Stomach (tissue), 9 donors: ENCODE measurements around the gene TET3. TPM values are rescaled to one million over a fixed set of nuclear protein-coding genes. Genes with fewer than 3 reads are reported as not detected.

Source experiments
- DNase-seq, 2 donors: peaks; one replicate each; pipeline versions ENCODE4 v3.0.0 to v3.0.0-alpha.2; 2013 to 2019
- H3K27ac ChIP-seq, 5 donors: fragments of 200-600 bp in 4 of 5; sonication (generic) in 4 of 5; one replicate each; pipeline ENCODE4 v1.5.1; 2013 to 2019; ENCODE audit warnings: mild to moderate bottlenecking in 1 of 5, moderate library complexity in 1 of 5
- H3K27me3 ChIP-seq, 3 donors: fragments of 200-600 bp; sonication (generic); one replicate each; pipeline ENCODE4 v1.5.1; 2017 to 2019; ENCODE audit warnings: mixed run types in 1 of 3
- H3K36me3 ChIP-seq, 4 donors: fragments of 200-600 bp; sonication (generic); 1 replicate in 3 of 4; 2 replicates in 1 of 4; pipeline ENCODE4 v1.5.1; 2016 to 2019
- H3K4me1 ChIP-seq, 4 donors: fragments of 200-600 bp; sonication (generic); one replicate each; pipeline ENCODE4 v1.5.1; 2016 to 2019
- H3K4me3 ChIP-seq, 4 donors: fragments of 200-600 bp; sonication (generic) in 3 of 4; one replicate each; pipeline ENCODE4 v1.5.1; 2016 to 2019; ENCODE audit warnings: mild to moderate bottlenecking in 1 of 4
- H3K9me3 ChIP-seq, 4 donors: fragments of 200-600 bp; sonication (generic); one replicate each; pipeline ENCODE4 v1.5.1; 2016 to 2019
- CTCF ChIP-seq, 7 experiments: fragments of 450-650 bp in 4 of 7; fragments of 200-600 bp in 3 of 7; sonication (generic) in 3 of 7; IDR thresholded peaks; one replicate each; pipeline ENCODE4 v1.5.1; 2016 to 2019; ENCODE audit warnings: antibody characterized with exemption in 7 of 7, control low read depth in 2 of 7, mild to moderate bottlenecking in 1 of 7
- EP300 ChIP-seq: sonication (generic); formaldehyde crosslinking; IDR thresholded peaks from one replicate; pipeline ENCODE4 v1.6.1; 2017; ENCODE audit warnings: antibody characterized with exemption
- POLR2A ChIP-seq, 4 donors: fragments of 450-650 bp; IDR thresholded peaks; one replicate each; pipeline ENCODE4 v1.6.1; 2016; ENCODE audit warnings: antibody characterized with exemption in 4 of 4, control low read depth in 2 of 4, mild to moderate bottlenecking in 1 of 4, moderate library complexity in 1 of 4
- POLR2AphosphoS5 ChIP-seq, 3 donors: sonication (generic); formaldehyde crosslinking; IDR thresholded peaks; one replicate each; pipeline ENCODE4 v1.6.1; 2016; ENCODE audit warnings: antibody characterized with exemption in 3 of 3
- WGBS, 5 donors: extraction: QIAGEN DNeasy Blood & Tissue Kit in 3 of 5; methylation state at CpG; one replicate each; pipeline versions ENCODE4 v1.1.5 to v1.1.7; 2013 to 2018; 5-methylcytosine and 5-hydroxymethylcytosine counted together
- intact Hi-C: fragments of 100-400 bp; cut with DNase I; formaldehyde crosslinking; loops from one replicate; pipeline ENCODE4 v1.15.1; 2023; ENCODE audit warnings: low total_unique reads
- polyA plus RNA-seq, 3 donors: library from polyadenylated mRNA; stranded (reverse); fragments of 200-250 nt; gene quantifications; one replicate each; pipeline ENCODE4 v1.2.3, GENCODE V29; 2013
- total RNA-seq, 5 donors: library from RNA; depleted of rRNA; stranded (reverse); fragments of >200 nt; gene quantifications; one replicate each; pipeline versions ENCODE4 v1.1.0 to v1.2.3, GENCODE V29; 2014 to 2016
- donor health status: healthy with polysubstance abuse.
- donor health status: Bipolar disorder and iron deficiency.
- donor health status: healthy.

The TET3 gene
- total and polyA plus RNA-seq, 8 donors = 1.7 to 31.5 (median 15.6) TPM

GRCh38 chr2:74011246-74011645 lies 26.5 kb downstream of the TET3 start:
- DNase-seq = no peak
- H3K27ac ChIP-seq = no peak overlapping the region
- no peak overlapping the region for H3K4me3 ChIP-seq
- 65 to 80% (median 76%) methylated on average over 5 of the region's 5 CpGs for WGBS, 5 donors
- no peak for TF ChIP-seq EP300
- TF ChIP-seq POLR2A (IDR thresholded peaks at IDR 0.05) = no peak
- no peak for TF ChIP-seq POLR2AphosphoS5 (IDR thresholded peaks at IDR 0.05)
- TF ChIP-seq CTCF (IDR thresholded peaks at IDR 0.05) = no peak
- no peaks in the 10 kb centered on the region for H3K9me3 ChIP-seq
- intact Hi-C loops = no loop called here
- H3K36me3 ChIP-seq = peaks cover 0 to 13% (median 0%) of the 10 kb centered on the region in 4 donors
- H3K27me3 ChIP-seq = no peaks in the 10 kb centered on the region
- H3K4me1 ChIP-seq = peaks cover 10 to 43% (median 31%) of the 10 kb centered on the region in 4 donors

GRCh38 chr2:74014813-74015212 lies 30.1 kb downstream of the TET3 start:
- Histone ChIP-seq H3K4me1 (peaks cover 4 to 10% (median 8%) of the 10 kb centered on the region in 4 donors), H3K9me3 (no peaks in the 10 kb centered on the region), H3K36me3 (no peaks in the 10 kb centered on the region), H3K27ac (no peak overlapping the region), H3K27me3 (no peaks in the 10 kb centered on the region), H3K4me3 (no peak overlapping the region)
- DNase-seq = no peak
- intact Hi-C loops = no loop called here
- 92 to 98% (median 96%) methylated on average over 3 of the region's 3 CpGs for WGBS, 5 donors
- TF ChIP-seq EP300 = no peak

- intact Hi-C loops = no loop called here
- 94 to 98% (median 95%) methylated on average over 3 of the region's 3 CpGs for WGBS, 5 donors
- no peak for TF ChIP-seq POLR2A (IDR thresholded peaks at IDR 0.05)
- TF ChIP-seq POLR2AphosphoS5 (IDR thresholded peaks at IDR 0.05) = no peak
- no peak for TF ChIP-seq EP300
- no peak for TF ChIP-seq CTCF (IDR thresholded peaks at IDR 0.05)
These were observed 32.5 kb downstream of the TET3 start for GRCh38 chr2:74017223-74017622.

GRCh38 chr2:74019516-74019915 lies 34.8 kb downstream of the TET3 start:
- no peak for TF ChIP-seq POLR2AphosphoS5 (IDR thresholded peaks at IDR 0.05)
- no peak for TF ChIP-seq CTCF (IDR thresholded peaks at IDR 0.05)
- no peak for TF ChIP-seq POLR2A (IDR thresholded peaks at IDR 0.05)
- no peak for TF ChIP-seq EP300
- intact Hi-C loops = no loop called here

More at GRCh38 chr2:74017223-74017622, 32.5 kb downstream of the TET3 start:
- Histone ChIP-seq H3K9me3 (no peaks in the 10 kb centered on the region), H3K27ac (no peak overlapping the region), H3K4me1 (peaks cover 0 to 19% (median 9%) of the 10 kb centered on the region in 4 donors), H3K27me3 (no peaks in the 10 kb centered on the region), H3K4me3 (no peak overlapping the region), H3K36me3 (no peaks in the 10 kb centered on the region)
- no peak for DNase-seq

GRCh38 chr2:74020702-74021406 lies 36.1 kb downstream of the TET3 start:
- Histone ChIP-seq H3K4me1 (peaks cover 0 to 22% (median 12%) of the 10 kb centered on the region in 4 donors), H3K36me3 (no peaks in the 10 kb centered on the region), H3K4me3 (no peak overlapping the region), H3K9me3 (no peaks in the 10 kb centered on the region), H3K27me3 (no peaks in the 10 kb centered on the region), H3K27ac (no peak overlapping the region)
- TF ChIP-seq POLR2A (IDR thresholded peaks at IDR 0.05) = no peak
- no peak for TF ChIP-seq CTCF (IDR thresholded peaks at IDR 0.05)
- no peak for TF ChIP-seq EP300
- no peak for TF ChIP-seq POLR2AphosphoS5 (IDR thresholded peaks at IDR 0.05)
- WGBS, 5 donors = 70 to 81% (median 78%) methylated on average over 7 to 9 of the region's 9 CpGs
- intact Hi-C loops = no loop called here
- peak in 1 of 2 donors; percentile 49 for DNase-seq

More at GRCh38 chr2:74019516-74019915, 34.8 kb downstream of the TET3 start:
- H3K9me3 ChIP-seq = no peaks in the 10 kb centered on the region
- H3K36me3 ChIP-seq = no peaks in the 10 kb centered on the region
- no peaks in the 10 kb centered on the region for H3K27me3 ChIP-seq
- no peak for DNase-seq
- H3K4me1 ChIP-seq = peaks cover 0 to 19% (median 9%) of the 10 kb centered on the region in 4 donors
- WGBS, 5 donors = 62 to 86% (median 75%) methylated on average over 4 to 5 of the region's 5 CpGs
- H3K4me3 ChIP-seq = no peak overlapping the region
- H3K27ac ChIP-seq = no peak overlapping the region
